ENCODE measurements around the gene MSANTD3.

Gene MSANTD3

DNA sequence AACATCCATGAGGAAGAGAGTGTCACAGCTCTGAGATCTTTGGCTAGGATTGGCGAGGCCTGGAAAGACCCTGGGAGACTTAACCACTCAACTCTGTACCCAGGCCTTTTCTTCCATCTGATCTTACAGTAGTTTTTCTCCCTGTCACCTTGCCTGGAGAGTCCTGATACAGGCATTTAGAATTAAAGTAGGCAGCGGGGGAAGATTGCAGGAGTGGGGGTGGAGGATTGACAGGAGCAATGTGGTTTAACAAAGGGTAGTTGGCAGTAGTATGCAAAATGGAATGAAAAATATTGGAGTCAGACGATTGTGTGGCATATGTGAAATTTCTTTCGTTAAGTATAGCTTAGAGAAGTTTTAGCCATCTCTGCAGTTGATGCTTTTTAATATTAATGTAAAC is 62.9 kb downstream of the MSANTD3 start:
- Histone ChIP-seq H3K27ac (ENCODE audit: low read length) (no peak overlapping the region), H3K36me3 (ENCODE audit: control insufficient read depth in 1 of 2, insufficient read depth in 2 of 2, low read length in 2 of 2) (no peaks in the 10 kb centered on the region), H3K4me1 (ENCODE audit: control insufficient read depth in 1 of 2, insufficient read depth in 2 of 2, low read length in 2 of 2) (no peaks in the 10 kb centered on the region), H3K4me3 (ENCODE audit: low read depth in 1 of 2, low read length in 2 of 2) (no peak overlapping the region), H3K27me3 (ENCODE audit: low read depth, low read length) (no peaks in the 10 kb centered on the region), H3K9me3 (ENCODE audit: control insufficient read depth in 1 of 2, low read length in 2 of 2) (no peaks in the 10 kb centered on the region)

- no peaks in the 10 kb centered on the region for H3K27me3 ChIP-seq (ENCODE audit: low read depth, low read length)
- H3K36me3 ChIP-seq (ENCODE audit: control insufficient read depth in 1 of 2, insufficient read depth in 2 of 2, low read length in 2 of 2), result no peaks in the 10 kb centered on the region
- no peak overlapping the region for H3K27ac ChIP-seq (ENCODE audit: low read length)
- no peak overlapping the region for H3K4me3 ChIP-seq (ENCODE audit: low read depth in 1 of 2, low read length in 2 of 2)
- no peaks in the 10 kb centered on the region for H3K4me1 ChIP-seq (ENCODE audit: control insufficient read depth in 1 of 2, insufficient read depth in 2 of 2, low read length in 2 of 2)
- H3K9me3 ChIP-seq (ENCODE audit: control insufficient read depth in 1 of 2, low read length in 2 of 2), result no peaks in the 10 kb centered on the region
Observed at GRCh38 chr9:100492952-100493351, 66.0 kb downstream of the MSANTD3 start.

GRCh38 chr9:100498592-100498991 is 71.6 kb downstream of the MSANTD3 start:
- no peaks in the 10 kb centered on the region for H3K27me3 ChIP-seq (ENCODE audit: low read depth, low read length)
- no peaks in the 10 kb centered on the region for H3K9me3 ChIP-seq (ENCODE audit: control insufficient read depth in 1 of 2, low read length in 2 of 2)

GRCh38 chr9:100499460-100499859 is 72.5 kb downstream of the MSANTD3 start:
- no peaks in the 10 kb centered on the region for H3K4me1 ChIP-seq (ENCODE audit: control insufficient read depth in 1 of 2, insufficient read depth in 2 of 2, low read length in 2 of 2)
- H3K4me3 ChIP-seq (ENCODE audit: low read depth in 1 of 2, low read length in 2 of 2), result no peak overlapping the region
- no peaks in the 10 kb centered on the region for H3K36me3 ChIP-seq (ENCODE audit: control insufficient read depth in 1 of 2, insufficient read depth in 2 of 2, low read length in 2 of 2)
- H3K27ac ChIP-seq (ENCODE audit: low read length), result no peak overlapping the region
- no peaks in the 10 kb centered on the region for H3K9me3 ChIP-seq (ENCODE audit: control insufficient read depth in 1 of 2, low read length in 2 of 2)
- H3K27me3 ChIP-seq (ENCODE audit: low read depth, low read length), result no peaks in the 10 kb centered on the region

More at GRCh38 chr9:100498592-100498991, 71.6 kb downstream of the MSANTD3 start:
- Histone ChIP-seq H3K36me3 (ENCODE audit: control insufficient read depth in 1 of 2, insufficient read depth in 2 of 2, low read length in 2 of 2) (no peaks in the 10 kb centered on the region), H3K4me3 (ENCODE audit: low read depth in 1 of 2, low read length in 2 of 2) (no peak overlapping the region), H3K4me1 (ENCODE audit: control insufficient read depth in 1 of 2, insufficient read depth in 2 of 2, low read length in 2 of 2) (no peaks in the 10 kb centered on the region), H3K27ac (ENCODE audit: low read length) (no peak overlapping the region)

GRCh38 chr9:100499866-100500265 is 72.9 kb downstream of the MSANTD3 start:
- H3K36me3 ChIP-seq (ENCODE audit: control insufficient read depth in 1 of 2, insufficient read depth in 2 of 2, low read length in 2 of 2), result no peaks in the 10 kb centered on the region
- no peak overlapping the region for H3K4me3 ChIP-seq (ENCODE audit: low read depth in 1 of 2, low read length in 2 of 2)
- H3K4me1 ChIP-seq (ENCODE audit: control insufficient read depth in 1 of 2, insufficient read depth in 2 of 2, low read length in 2 of 2), result no peaks in the 10 kb centered on the region
- no peak overlapping the region for H3K27ac ChIP-seq (ENCODE audit: low read length)
- no peaks in the 10 kb centered on the region for H3K9me3 ChIP-seq (ENCODE audit: control insufficient read depth in 1 of 2, low read length in 2 of 2)
- no peaks in the 10 kb centered on the region for H3K27me3 ChIP-seq (ENCODE audit: low read depth, low read length)
